Ovary (tissue), 3 donors: Measurements from ENCODE around the gene SLC7A11.

Experiments
- CTCF ChIP-seq, 3 donors: fragments of 450-650 bp in 2 of 3; fragments of 200-600 bp in 1 of 3; IDR thresholded peaks; one replicate each; pipeline versions ENCODE4 v1.5.1 to v1.8.0; 2016 to 2022; ENCODE audit warnings: antibody characterized with exemption in 3 of 3, mild to moderate bottlenecking in 1 of 3
- EP300 ChIP-seq: sonication (generic); formaldehyde crosslinking; IDR thresholded peaks from one replicate; pipeline ENCODE4 v1.6.1; 2017; ENCODE audit warnings: antibody characterized with exemption
- POLR2A ChIP-seq: fragments of 450-650 bp; IDR thresholded peaks from one replicate; pipeline ENCODE4 v1.6.1; 2017; ENCODE audit warnings: antibody characterized with exemption, mild to moderate bottlenecking, moderate library complexity
- donor health status: DM: no; HTN: no; CAD: no.

GRCh38 chr4:138248058-138248457 lies 5.9 kb upstream of the SLC7A11 start:
- TF ChIP-seq EP300 (no peak), CTCF (IDR thresholded peaks at IDR 0.05) (no peak), POLR2A (no peak)
